Skeletal muscle satellite cell (primary cell): ENCODE measurements around the gene TM4SF20. TPM values are rescaled to one million over a fixed set of nuclear protein-coding genes. Genes with fewer than 3 reads are reported as not detected.
A peak's percentile ranks its signal among the peaks of the same experiment; 100 is the strongest.

Experiments used
- H3K27me3 ChIP-seq: 2 replicates; pipeline ENCODE4 v1.7.0; 2013; ENCODE audit warnings: low read length; ENCODE audit not compliant: control insufficient read depth, insufficient read depth
- H3K36me3 ChIP-seq: 2 replicates; pipeline ENCODE4 v1.7.0; 2013; ENCODE audit warnings: mild to moderate bottlenecking, control low read depth, low read length; ENCODE audit not compliant: insufficient read depth
- H3K4me1 ChIP-seq: 2 replicates; pipeline ENCODE4 v1.7.0; 2013; ENCODE audit warnings: low read length; ENCODE audit not compliant: control insufficient read depth, insufficient read depth
- H3K4me2 ChIP-seq: 2 replicates; pipeline ENCODE4 v1.7.0; 2013; ENCODE audit warnings: mild to moderate bottlenecking, low read length
- H3K4me3 ChIP-seq: 2 replicates; pipeline ENCODE4 v1.7.0; 2013; ENCODE audit warnings: low read length
- H3K9ac ChIP-seq: 2 replicates; pipeline ENCODE4 v1.7.0; 2013; ENCODE audit warnings: mild to moderate bottlenecking, low read depth, low read length, moderate library complexity
- H3K9me3 ChIP-seq: replicated peaks from 2 replicates; pipeline ENCODE4 v1.7.0; 2013; ENCODE audit warnings: mild to moderate bottlenecking, control low read depth, low read length
- total RNA-seq: library from RNA; depleted of rRNA; stranded (reverse); fragments of >200 nt; gene quantifications from 2 replicates; pipeline ENCODE4 v1.2.3, GENCODE V29; 2012; rRNA removed

Gene TM4SF20, protein sequence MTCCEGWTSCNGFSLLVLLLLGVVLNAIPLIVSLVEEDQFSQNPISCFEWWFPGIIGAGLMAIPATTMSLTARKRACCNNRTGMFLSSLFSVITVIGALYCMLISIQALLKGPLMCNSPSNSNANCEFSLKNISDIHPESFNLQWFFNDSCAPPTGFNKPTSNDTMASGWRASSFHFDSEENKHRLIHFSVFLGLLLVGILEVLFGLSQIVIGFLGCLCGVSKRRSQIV
- not detected in 2 replicates for total RNA-seq

GRCh38 chr2:227379095-227379494, at the start of gene TM4SF20:
TSS of gene TM4SF20 (minus strand) at chr2:227379306. CDS start at chr2:227379268, 38 bp downstream.
- Histone ChIP-seq H3K4me2 (no peak within 1 kb of the TSS), H3K4me3 (no peak within 1 kb of the TSS), H3K9me3 (no peaks in the 10 kb centered on the region), H3K27me3 (no peaks in the 10 kb centered on the region), H3K36me3 (no peaks in the 10 kb centered on the region), H3K9ac (peak within 1 kb of the TSS; percentile 53), H3K4me1 (peaks cover 24% of the 10 kb centered on the region)

DNA sequence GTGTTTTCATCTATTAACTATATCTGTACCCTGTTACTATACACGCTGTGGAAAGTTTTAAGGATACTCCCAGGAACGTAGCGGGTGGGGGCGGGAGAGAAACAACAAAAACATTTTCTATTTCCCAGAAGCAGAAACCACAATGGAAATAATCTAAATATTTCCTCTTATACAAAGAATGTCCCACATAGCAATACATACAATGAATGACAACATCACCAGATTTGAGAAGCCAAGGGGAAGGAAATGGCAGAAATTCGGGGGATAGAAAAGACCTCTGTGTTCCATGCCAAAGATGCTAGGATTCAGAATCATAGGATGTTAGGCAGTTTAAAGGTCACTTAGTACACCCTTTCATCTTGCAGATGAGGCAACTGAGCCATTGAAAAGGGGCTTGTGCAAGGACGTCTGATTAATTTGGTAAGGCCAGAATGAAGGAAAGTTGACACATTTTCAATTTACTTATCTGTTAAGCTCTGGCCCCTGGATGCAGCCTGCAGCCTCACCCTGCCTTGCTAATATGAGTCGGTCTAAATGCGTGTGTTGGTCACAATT, 49.7 kb upstream of the TM4SF20 start:
- Histone ChIP-seq H3K4me3 (no peak overlapping the region), H3K36me3 (no peaks in the 10 kb centered on the region), H3K27me3 (no peaks in the 10 kb centered on the region), H3K4me1 (no peaks in the 10 kb centered on the region), H3K4me2 (no peak overlapping the region), H3K9ac (no peak overlapping the region), H3K9me3 (no peaks in the 10 kb centered on the region)

DNA sequence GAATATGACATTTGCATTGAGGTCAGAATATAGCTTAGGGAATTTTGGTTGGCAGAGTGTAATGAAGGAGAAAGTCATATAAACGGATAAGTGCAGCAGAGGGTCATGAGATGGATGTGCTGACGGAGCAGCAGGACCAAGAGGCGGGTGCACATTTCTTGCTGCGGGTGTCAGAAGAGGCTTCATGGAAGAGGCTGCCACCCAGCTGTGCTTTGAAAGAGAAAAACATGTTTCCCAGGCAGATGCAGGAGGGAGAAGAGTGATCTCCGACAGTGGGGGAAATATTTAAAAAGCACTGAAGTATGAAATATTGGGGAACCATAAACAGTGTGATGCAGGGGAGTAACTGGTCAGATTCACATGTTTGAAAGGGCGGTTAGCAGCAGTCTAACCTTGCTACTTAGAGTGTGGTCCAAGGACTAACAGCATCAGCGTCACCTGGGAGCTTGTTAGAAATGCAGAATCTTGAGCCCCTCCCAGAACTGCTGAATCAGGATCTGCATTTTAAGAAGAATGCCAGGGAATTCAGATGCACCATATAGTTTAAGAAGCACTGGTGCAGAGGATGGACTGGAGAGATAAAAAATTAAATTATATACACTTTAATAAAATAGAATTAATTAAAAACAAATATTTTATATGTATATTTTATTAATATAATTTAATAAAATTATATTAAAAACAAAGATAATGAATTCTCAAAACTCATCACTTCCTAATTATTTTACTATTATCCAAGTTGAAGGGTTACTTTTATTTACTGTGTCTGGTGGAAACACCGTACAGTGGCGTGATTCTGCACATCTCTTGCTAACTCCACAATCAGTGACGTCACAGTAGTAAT, 44.8 kb upstream of the TM4SF20 start:
- Histone ChIP-seq H3K4me2 (no peak overlapping the region), H3K4me3 (no peak overlapping the region), H3K4me1 (no peaks in the 10 kb centered on the region), H3K27me3 (no peaks in the 10 kb centered on the region), H3K9ac (no peak overlapping the region), H3K36me3 (no peaks in the 10 kb centered on the region), H3K9me3 (no peaks in the 10 kb centered on the region)

DNA sequence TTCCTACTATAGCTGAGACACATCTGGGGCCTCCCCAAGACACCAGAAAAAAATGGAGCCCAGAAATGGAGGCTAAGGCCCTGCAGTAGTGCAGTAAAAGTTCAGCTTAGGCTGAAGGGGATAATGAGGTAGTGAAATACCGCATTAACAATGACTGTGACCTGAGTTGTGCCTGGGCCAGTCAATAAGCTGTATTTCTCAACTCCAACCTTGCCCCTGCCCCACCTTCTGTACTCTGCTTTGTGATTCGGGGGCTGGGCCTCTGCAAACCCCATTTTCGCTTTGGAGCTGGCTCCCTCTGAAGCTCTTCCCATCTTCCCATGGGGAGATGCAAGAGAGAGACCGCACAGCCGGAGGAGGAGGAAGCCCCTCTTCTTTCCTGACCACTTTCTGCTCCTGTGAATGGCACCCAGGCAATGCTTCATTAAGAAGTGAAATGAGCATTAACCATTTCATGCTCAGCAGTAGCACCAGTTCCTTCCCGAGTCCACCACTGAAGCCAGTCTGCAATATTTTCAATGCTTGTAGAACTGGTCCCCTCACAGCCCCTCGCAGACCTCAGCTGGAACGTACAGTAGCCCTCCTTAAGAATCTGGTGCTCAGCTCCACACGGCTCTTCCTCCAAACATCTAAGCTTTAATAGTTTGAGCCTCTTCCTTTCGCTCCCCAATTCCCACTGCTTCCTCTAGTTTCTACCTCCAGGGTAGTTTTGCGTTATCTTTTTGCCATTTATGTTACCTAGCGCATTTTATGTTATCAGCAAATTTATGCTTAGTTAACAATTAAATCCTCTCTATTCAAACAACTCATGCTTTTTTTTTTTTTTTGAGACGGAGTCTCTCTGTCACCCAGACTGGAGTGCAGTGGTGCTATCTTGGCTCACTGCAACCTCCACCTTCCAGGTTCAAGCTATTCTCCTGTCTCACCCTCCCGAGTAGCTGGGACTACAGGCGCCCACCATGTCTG, 41.3 kb upstream of the TM4SF20 start:
- Histone ChIP-seq H3K4me2 (no peak overlapping the region), H3K27me3 (no peaks in the 10 kb centered on the region), H3K9me3 (no peaks in the 10 kb centered on the region), H3K9ac (no peak overlapping the region), H3K4me1 (peaks cover 17% of the 10 kb centered on the region), H3K36me3 (no peaks in the 10 kb centered on the region), H3K4me3 (no peak overlapping the region)

- Histone ChIP-seq H3K27me3 (no peaks in the 10 kb centered on the region), H3K4me1 (peaks cover 34% of the 10 kb centered on the region), H3K4me3 (no peak overlapping the region), H3K36me3 (no peaks in the 10 kb centered on the region), H3K9ac (peak overlapping the region; percentile 62), H3K4me2 (peak overlapping the region; percentile 10), H3K9me3 (no peaks in the 10 kb centered on the region)
Measured at GRCh38 chr2:227416701-227417100, 37.6 kb upstream of the TM4SF20 start.

DNA sequence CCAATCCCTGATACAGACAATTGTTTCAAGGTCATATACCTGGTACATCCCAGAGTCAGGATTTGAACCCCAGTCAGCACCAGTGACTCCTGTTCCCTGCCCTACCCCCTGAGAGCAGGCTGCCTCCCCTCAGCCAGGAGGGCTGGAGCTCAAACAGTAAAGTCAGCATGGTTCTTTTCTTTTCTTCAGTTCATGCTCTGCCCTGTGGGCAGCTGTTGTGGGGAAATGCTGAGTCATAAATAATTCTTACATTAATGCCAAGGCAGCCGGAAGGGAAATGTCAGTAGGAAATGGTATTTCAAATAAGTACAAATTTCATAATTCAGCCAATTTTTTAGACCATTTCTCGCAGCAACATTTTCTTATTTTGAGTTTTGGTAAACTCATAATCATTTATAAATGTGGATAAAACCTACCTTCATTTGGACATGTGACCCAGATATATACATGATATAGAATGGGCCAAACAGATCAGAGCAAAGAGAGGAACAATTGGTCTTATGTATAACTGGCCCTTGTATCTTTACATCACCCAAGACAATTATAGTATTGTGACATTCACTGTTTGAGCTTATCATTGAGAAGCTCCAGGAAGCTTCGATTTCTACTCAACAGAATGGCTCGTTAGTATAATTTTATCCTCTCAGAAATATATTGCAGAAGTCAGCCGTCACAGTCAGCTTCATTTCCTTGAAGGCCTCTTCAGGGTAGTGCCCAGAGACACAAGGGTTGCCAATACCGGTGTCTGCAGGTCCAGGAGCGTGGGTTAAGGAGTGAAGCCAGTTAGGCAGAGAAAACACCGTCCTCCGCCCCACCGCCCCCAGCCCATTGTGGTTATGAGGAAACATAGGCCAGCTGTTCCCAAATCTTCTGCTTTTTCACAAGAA, 36.7 kb upstream of the TM4SF20 start:
- Histone ChIP-seq H3K4me3 (no peak overlapping the region), H3K27me3 (no peaks in the 10 kb centered on the region), H3K36me3 (no peaks in the 10 kb centered on the region), H3K9ac (peak overlapping the region; percentile 62), H3K4me1 (peaks cover 43% of the 10 kb centered on the region), H3K4me2 (peak overlapping the region; percentile 32), H3K9me3 (no peaks in the 10 kb centered on the region)

DNA sequence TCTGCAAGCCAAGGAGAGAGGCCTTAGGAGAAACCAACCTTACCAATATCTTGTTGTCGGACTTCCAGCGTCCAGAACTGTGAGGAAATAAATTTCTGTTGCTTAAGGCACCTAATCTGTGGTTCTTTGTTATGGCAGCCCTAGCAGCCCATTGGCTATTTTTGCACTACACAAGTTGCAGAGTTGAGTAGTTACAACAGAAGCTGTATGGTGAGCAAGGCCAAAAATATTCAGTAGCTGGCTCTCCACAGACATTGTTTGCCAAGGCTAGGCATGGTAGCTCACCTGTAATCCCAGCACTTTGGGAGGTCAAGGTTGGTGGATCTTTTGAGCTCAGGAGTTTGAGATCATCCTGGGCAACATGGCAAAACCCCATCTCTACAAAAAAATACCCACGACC, 35.7 kb upstream of the TM4SF20 start:
- Histone ChIP-seq H3K4me1 (peaks cover 44% of the 10 kb centered on the region), H3K9me3 (no peaks in the 10 kb centered on the region), H3K4me3 (no peak overlapping the region), H3K4me2 (no peak overlapping the region), H3K36me3 (no peaks in the 10 kb centered on the region), H3K27me3 (no peaks in the 10 kb centered on the region), H3K9ac (no peak overlapping the region)

- Histone ChIP-seq H3K4me1 (peaks cover 44% of the 10 kb centered on the region), H3K36me3 (no peaks in the 10 kb centered on the region), H3K9me3 (no peaks in the 10 kb centered on the region), H3K9ac (no peak overlapping the region), H3K4me3 (no peak overlapping the region), H3K27me3 (no peaks in the 10 kb centered on the region), H3K4me2 (no peak overlapping the region)
Measured at GRCh38 chr2:227413371-227413770, 34.3 kb upstream of the TM4SF20 start.

DNA sequence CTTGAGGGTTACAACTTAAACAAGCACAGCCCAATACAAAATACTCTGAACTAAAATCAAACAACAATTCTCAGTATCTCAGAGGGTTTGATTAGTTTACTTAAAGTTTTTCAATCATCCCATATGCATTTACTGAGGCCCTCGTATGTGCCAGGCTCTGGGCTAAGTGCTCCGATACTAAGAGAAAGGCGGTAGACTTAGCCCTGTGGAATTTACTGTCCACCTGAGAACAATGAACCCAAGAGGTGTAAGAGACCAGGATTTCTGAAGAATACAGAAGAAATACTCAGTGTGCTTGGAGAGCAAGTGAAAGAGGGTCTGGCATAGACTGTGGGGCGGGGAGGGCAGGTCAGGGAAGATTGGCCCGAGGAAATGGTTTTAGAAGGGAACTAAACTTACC, 33.8 kb upstream of the TM4SF20 start:
- no peak overlapping the region for H3K9ac ChIP-seq
- no peak overlapping the region for H3K4me3 ChIP-seq
- H3K36me3 ChIP-seq = no peaks in the 10 kb centered on the region
- peaks cover 47% of the 10 kb centered on the region for H3K4me1 ChIP-seq
- H3K27me3 ChIP-seq = no peaks in the 10 kb centered on the region
- H3K9me3 ChIP-seq = no peaks in the 10 kb centered on the region
- no peak overlapping the region for H3K4me2 ChIP-seq

GRCh38 chr2:227411990-227412350, 32.9 kb upstream of the TM4SF20 start:
- Histone ChIP-seq H3K36me3 (no peaks in the 10 kb centered on the region), H3K9ac (no peak overlapping the region), H3K4me1 (peaks cover 55% of the 10 kb centered on the region), H3K4me2 (no peak overlapping the region), H3K9me3 (no peaks in the 10 kb centered on the region), H3K27me3 (no peaks in the 10 kb centered on the region), H3K4me3 (no peak overlapping the region)
